Peyer's patch (tissue), 4 donors: ENCODE measurements around the gene CTSZ.

ENCODE experiments used
- CTCF ChIP-seq, 6 experiments: fragments of 450-650 bp in 4 of 6; fragments of 200-600 bp in 2 of 6; sonication (generic) in 1 of 6; IDR thresholded peaks; one replicate each; pipeline ENCODE4 v1.5.1; 2017 to 2019; ENCODE audit warnings: antibody characterized with exemption in 6 of 6, mild to moderate bottlenecking in 3 of 6, moderate library complexity in 1 of 6
- POLR2A ChIP-seq, 2 donors: fragments of 450-650 bp; IDR thresholded peaks; one replicate each; pipeline ENCODE4 v1.5.1; 2017; ENCODE audit warnings: antibody characterized with exemption in 2 of 2, mild to moderate bottlenecking in 2 of 2, moderate library complexity in 2 of 2

- TF ChIP-seq CTCF (IDR thresholded peaks at IDR 0.05) = no peak
- TF ChIP-seq POLR2A (IDR thresholded peaks at IDR 0.05) = no peak
Measured at GRCh38 chr20:58965270-58966064, 41.6 kb downstream of the CTSZ start.
